Measurements from ENCODE around the gene ARID1B. TPM values are rescaled to one million over a fixed set of nuclear protein-coding genes. Genes with fewer than 3 reads are reported as not detected.

The ARID1B gene
- total RNA-seq, 2 experiments from 2014 or later = 90.1 to 164 TPM

DNA sequence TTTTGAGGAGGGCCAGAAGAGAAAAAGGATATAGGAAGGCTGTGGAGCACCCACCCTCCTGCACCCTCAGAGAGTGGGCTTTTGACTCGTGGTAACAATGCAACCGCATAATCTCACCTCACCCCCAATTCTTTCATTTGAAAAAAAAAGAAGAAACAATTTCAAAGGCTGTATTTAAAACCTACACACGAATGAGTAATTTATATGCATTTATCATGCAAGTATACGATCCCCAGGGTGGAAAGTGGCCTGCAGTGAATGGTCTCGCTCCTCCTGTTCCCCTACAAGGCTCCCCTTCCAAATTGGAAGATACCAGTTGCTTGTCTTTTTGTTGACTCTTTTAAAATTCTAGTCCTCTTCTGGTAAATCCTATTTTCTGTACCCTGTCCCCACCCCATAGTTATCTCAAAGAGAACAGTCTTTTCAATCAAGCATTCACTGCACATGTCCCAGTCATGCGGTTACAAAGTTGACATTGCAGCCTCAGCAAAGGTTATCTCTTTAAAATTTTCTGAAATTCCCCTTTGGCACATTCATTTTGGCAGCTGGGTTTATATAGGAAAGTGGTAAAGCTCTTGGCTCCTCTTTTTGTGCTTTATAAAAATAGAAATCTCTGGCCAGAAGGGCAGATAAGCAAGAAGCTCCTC is 110.6 kb downstream of the ARID1B start:
- Histone ChIP-seq H4K20me1 (ENCODE audit: insufficient read depth, low read length) (peaks cover 17% of the 10 kb centered on the region; the same call in 1 of the 2 replicates), H3K79me2 (ENCODE audit: insufficient read depth, low read depth, low read length) (peaks cover 96% of the 10 kb centered on the region), H3K9me3 (ENCODE audit: low read length) (no peaks in the 10 kb centered on the region), H3K27ac (ENCODE audit: low read depth, low read length, poor library complexity, severe bottlenecking) (no peak overlapping the region), H3K4me2 (ENCODE audit: low read length) (no peak overlapping the region), H2AFZ (ENCODE audit: low read length) (no peak overlapping the region), H3K4me3 (ENCODE audit: low read depth, low read length, poor library complexity, severe bottlenecking) (no peak overlapping the region), H3K9me2 (ENCODE audit: insufficient read depth, low read length) (no peaks in the 10 kb centered on the region), H3K36me3 (ENCODE audit: insufficient read depth, low read length) (no peaks in the 10 kb centered on the region; the same call in 1 of the 2 replicates), H3K4me1 (ENCODE audit: insufficient read depth, low read length, poor library complexity, severe bottlenecking) (peaks cover 41% of the 10 kb centered on the region)
- CTCF ChIA-PET (ENCODE audit: unreplicated experiment) = no interaction called here
- BruUV-seq (replicated peaks) = no TSS peak
- POLR2A ChIA-PET = no interaction called here
- no peak for DNase-seq (ENCODE audit: low spot score)
- TF ChIP-seq, protein P1, sequence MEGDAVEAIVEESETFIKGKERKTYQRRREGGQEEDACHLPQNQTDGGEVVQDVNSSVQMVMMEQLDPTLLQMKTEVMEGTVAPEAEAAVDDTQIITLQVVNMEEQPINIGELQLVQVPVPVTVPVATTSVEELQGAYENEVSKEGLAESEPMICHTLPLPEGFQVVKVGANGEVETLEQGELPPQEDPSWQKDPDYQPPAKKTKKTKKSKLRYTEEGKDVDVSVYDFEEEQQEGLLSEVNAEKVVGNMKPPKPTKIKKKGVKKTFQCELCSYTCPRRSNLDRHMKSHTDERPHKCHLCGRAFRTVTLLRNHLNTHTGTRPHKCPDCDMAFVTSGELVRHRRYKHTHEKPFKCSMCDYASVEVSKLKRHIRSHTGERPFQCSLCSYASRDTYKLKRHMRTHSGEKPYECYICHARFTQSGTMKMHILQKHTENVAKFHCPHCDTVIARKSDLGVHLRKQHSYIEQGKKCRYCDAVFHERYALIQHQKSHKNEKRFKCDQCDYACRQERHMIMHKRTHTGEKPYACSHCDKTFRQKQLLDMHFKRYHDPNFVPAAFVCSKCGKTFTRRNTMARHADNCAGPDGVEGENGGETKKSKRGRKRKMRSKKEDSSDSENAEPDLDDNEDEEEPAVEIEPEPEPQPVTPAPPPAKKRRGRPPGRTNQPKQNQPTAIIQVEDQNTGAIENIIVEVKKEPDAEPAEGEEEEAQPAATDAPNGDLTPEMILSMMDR (conservative IDR thresholded peaks at IDR 0.05; ENCODE audit: low read length) = no peak
- no peak for TF ChIP-seq EZH2phosphoT487 (IDR thresholded peaks at IDR 0.05; ENCODE audit: borderline replicate concordance, low read depth, low read length)
- intact Hi-C loops (cut with micrococcal nuclease; ENCODE audit: unreplicated experiment) = loop anchor here (10.0 kb wide), 1 partner anchor 103 kb away; no protein-coding TSS in a partner anchor

DNA sequence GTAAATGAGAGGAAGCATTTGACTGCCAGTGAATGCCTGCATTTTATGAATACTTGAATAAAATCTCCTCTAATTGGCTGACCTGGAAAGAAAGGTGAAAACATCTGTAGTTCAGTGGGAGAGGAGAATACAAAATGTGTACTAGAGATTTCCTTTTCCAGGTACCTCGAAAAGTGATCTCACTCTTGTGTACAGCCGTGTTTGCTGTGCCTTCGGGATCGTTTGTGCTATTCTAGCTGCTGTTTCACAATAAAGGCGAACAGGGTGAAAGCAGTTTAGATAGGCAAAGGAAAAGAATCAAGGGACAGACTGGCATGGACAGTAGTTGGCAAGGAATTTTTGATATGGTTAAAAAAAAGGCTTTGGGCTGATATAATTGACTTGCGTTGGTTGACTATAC is 112.3 kb downstream of the ARID1B start:
- no peak overlapping the region for H3K27ac ChIP-seq (ENCODE audit: low read depth, low read length, poor library complexity, severe bottlenecking)
- CTCF ChIA-PET (ENCODE audit: unreplicated experiment) = no interaction called here
- H3K4me3 ChIP-seq (ENCODE audit: low read depth, low read length, poor library complexity, severe bottlenecking) = no peak overlapping the region
- TF ChIP-seq, protein P1 (conservative IDR thresholded peaks at IDR 0.05; ENCODE audit: low read length) = no peak
- TF ChIP-seq EZH2phosphoT487 (IDR thresholded peaks at IDR 0.05; ENCODE audit: borderline replicate concordance, low read depth, low read length) = no peak
- peaks cover 16% of the 10 kb centered on the region; the same call in 1 of the 2 replicates for H4K20me1 ChIP-seq (ENCODE audit: insufficient read depth, low read length)
- intact Hi-C loops (cut with micrococcal nuclease; ENCODE audit: unreplicated experiment) = loop anchor here (10.0 kb wide), 1 partner anchor 105 kb away; no protein-coding TSS in a partner anchor
- no TSS peak for BruUV-seq (replicated peaks)
- DNase-seq (ENCODE audit: low spot score) = no peak
- H3K79me2 ChIP-seq (ENCODE audit: insufficient read depth, low read depth, low read length) = peaks cover 91% of the 10 kb centered on the region
- peaks cover 24% of the 10 kb centered on the region for H3K4me1 ChIP-seq (ENCODE audit: insufficient read depth, low read length, poor library complexity, severe bottlenecking)
- POLR2A ChIA-PET = interaction anchor here (1.0 kb wide), 1 partner anchor 31 kb away, joined by 3 read pairs; no protein-coding TSS in a partner anchor
- H3K36me3 ChIP-seq (ENCODE audit: insufficient read depth, low read length) = no peaks in the 10 kb centered on the region; the same call in 1 of the 2 replicates
- H3K9me2 ChIP-seq (ENCODE audit: insufficient read depth, low read length) = no peaks in the 10 kb centered on the region
- no peak overlapping the region for H2AFZ ChIP-seq (ENCODE audit: low read length)
- H3K9me3 ChIP-seq (ENCODE audit: low read length) = no peaks in the 10 kb centered on the region
- H3K4me2 ChIP-seq (ENCODE audit: low read length) = no peak overlapping the region

DNA sequence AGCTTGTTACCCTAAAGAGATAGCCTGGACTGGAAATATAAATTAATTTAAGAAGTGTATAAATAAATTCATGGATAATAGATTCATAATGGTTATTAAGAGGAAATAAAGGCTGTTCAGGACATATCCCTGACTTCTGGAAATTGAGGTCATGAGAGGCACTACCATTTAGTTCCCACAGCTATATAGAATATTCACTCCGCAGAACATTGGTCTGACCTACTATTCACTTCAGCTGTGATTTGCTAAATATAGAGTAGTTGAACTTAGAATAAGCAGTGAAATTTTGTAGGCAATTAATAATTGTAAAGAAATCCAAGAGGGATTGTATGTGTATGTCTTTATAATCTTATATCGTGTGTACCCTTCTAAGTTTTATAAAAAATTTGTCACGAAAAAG is 112.8 kb downstream of the ARID1B start:
- H3K9me3 ChIP-seq (ENCODE audit: low read length) = no peaks in the 10 kb centered on the region
- H3K36me3 ChIP-seq (ENCODE audit: insufficient read depth, low read length) = no peaks in the 10 kb centered on the region; the same call in 1 of the 2 replicates
- no peak for DNase-seq (ENCODE audit: low spot score)
- no peaks in the 10 kb centered on the region for H3K9me2 ChIP-seq (ENCODE audit: insufficient read depth, low read length)
- TF ChIP-seq EZH2phosphoT487 (IDR thresholded peaks at IDR 0.05; ENCODE audit: borderline replicate concordance, low read depth, low read length) = no peak
- TF ChIP-seq, protein P1 (conservative IDR thresholded peaks at IDR 0.05; ENCODE audit: low read length) = no peak
- H2AFZ ChIP-seq (ENCODE audit: low read length) = no peak overlapping the region
- no peak overlapping the region for H3K27ac ChIP-seq (ENCODE audit: low read depth, low read length, poor library complexity, severe bottlenecking)
- H3K4me1 ChIP-seq (ENCODE audit: insufficient read depth, low read length, poor library complexity, severe bottlenecking) = peaks cover 20% of the 10 kb centered on the region
- intact Hi-C loops (cut with micrococcal nuclease; ENCODE audit: unreplicated experiment) = loop anchor here (10.0 kb wide), 1 partner anchor 105 kb away; no protein-coding TSS in a partner anchor
- peaks cover 12% of the 10 kb centered on the region; the same call in 1 of the 2 replicates for H4K20me1 ChIP-seq (ENCODE audit: insufficient read depth, low read length)
- peaks cover 91% of the 10 kb centered on the region for H3K79me2 ChIP-seq (ENCODE audit: insufficient read depth, low read depth, low read length)
- CTCF ChIA-PET (ENCODE audit: unreplicated experiment) = no interaction called here
- POLR2A ChIA-PET = interaction anchor here (1.0 to 1.5 kb wide), 6 partner anchors 9 to 451 kb away, joined by 3 to 4 read pairs (median 3); no protein-coding TSS in a partner anchor
- H3K4me3 ChIP-seq (ENCODE audit: low read depth, low read length, poor library complexity, severe bottlenecking) = no peak overlapping the region
- no peak overlapping the region for H3K4me2 ChIP-seq (ENCODE audit: low read length)
- no TSS peak for BruUV-seq (replicated peaks)

Measured in OCI-LY7 (cell line).